ENCODE measurements around the gene KCNA3.

KCNA3 gene

DNA sequence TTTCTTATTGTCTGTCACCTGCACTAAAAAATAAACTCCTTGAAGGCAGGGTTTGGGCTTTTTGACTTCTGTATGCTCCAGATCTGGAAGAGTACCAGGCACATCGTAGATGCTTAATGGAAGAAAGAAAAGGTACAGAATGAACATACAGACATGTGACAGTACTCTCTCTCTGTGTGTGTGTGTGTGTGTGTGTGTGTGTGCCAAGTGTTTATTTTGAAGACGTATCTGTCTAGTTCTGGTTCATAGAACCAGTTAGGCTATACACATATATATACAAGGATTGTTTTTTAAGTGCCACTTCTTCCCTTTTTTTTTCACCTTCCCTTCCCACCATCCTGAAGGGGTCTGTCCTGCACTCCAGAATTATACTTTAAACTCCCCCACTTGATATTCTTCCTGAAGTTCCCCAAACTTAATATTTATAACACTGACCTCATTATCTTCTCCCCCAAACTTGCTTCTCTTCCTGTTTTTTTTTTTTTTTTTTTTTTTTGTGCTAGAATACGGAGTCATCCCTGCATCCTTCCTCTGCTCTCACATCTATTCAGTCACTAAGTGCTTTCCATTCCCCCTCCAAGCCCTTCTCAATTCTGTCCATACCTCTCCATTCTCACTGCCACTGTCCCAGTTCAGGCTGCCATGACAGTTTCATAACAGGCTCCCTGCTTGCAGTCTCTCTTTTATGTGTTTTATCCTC, 5.4 kb upstream of the KCNA3 start:
- TF ChIP-seq ZFX (IDR thresholded peaks at IDR 0.05; ENCODE audit: borderline replicate concordance), result no peak
- TF ChIP-seq, protein P1, sequence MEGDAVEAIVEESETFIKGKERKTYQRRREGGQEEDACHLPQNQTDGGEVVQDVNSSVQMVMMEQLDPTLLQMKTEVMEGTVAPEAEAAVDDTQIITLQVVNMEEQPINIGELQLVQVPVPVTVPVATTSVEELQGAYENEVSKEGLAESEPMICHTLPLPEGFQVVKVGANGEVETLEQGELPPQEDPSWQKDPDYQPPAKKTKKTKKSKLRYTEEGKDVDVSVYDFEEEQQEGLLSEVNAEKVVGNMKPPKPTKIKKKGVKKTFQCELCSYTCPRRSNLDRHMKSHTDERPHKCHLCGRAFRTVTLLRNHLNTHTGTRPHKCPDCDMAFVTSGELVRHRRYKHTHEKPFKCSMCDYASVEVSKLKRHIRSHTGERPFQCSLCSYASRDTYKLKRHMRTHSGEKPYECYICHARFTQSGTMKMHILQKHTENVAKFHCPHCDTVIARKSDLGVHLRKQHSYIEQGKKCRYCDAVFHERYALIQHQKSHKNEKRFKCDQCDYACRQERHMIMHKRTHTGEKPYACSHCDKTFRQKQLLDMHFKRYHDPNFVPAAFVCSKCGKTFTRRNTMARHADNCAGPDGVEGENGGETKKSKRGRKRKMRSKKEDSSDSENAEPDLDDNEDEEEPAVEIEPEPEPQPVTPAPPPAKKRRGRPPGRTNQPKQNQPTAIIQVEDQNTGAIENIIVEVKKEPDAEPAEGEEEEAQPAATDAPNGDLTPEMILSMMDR (IDR thresholded peaks at IDR 0.05), result no peak
- H3K27ac ChIP-seq, result no peak overlapping the region

DNA sequence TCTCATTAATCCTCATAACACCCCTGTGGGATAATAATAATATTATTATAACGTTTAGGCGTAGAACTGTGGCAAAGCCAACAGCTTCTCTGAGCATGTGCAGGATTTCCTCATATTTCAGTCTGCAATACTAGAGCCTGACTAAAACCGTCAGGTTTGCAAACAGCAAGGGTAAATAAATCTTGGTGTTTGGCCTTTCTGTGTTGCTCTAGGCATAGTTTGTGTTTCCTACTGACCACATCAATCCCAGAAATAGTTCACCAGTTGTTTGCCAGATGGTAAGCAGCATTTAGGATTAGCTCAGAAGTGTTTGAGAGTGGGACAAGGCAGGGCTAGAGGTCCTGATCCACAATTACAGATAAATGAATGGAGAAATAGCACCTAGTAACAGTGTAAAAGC, 2.8 kb upstream of the KCNA3 start:
- TF ChIP-seq, protein P1 (IDR thresholded peaks at IDR 0.05), result no peak
- no peak for TF ChIP-seq ZFX (IDR thresholded peaks at IDR 0.05; ENCODE audit: borderline replicate concordance)
- H3K27ac ChIP-seq, result no peak overlapping the region

DNA sequence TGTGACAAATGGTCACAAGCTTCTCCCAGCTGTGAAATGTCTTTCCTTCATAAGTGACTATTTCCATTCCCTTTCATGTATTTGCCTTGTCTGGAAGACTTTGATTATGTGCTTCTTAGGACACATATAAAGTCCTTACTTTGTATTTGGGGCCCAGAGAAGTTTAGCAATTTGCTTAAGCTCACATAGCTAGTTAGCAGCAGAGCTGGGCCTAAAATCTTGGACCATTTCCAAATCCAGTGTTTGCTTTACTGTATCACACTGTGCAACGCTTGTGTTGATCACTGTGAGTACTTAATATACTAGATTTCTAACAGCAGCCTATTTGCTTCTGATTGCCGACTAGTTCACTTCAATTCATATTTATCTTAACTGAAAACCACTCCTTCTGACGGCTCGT, 2.2 kb upstream of the KCNA3 start:
- no peak for TF ChIP-seq ZFX (IDR thresholded peaks at IDR 0.05; ENCODE audit: borderline replicate concordance)
- TF ChIP-seq, protein P1 (IDR thresholded peaks at IDR 0.05), result no peak
- H3K27ac ChIP-seq, result no peak overlapping the region

DNA sequence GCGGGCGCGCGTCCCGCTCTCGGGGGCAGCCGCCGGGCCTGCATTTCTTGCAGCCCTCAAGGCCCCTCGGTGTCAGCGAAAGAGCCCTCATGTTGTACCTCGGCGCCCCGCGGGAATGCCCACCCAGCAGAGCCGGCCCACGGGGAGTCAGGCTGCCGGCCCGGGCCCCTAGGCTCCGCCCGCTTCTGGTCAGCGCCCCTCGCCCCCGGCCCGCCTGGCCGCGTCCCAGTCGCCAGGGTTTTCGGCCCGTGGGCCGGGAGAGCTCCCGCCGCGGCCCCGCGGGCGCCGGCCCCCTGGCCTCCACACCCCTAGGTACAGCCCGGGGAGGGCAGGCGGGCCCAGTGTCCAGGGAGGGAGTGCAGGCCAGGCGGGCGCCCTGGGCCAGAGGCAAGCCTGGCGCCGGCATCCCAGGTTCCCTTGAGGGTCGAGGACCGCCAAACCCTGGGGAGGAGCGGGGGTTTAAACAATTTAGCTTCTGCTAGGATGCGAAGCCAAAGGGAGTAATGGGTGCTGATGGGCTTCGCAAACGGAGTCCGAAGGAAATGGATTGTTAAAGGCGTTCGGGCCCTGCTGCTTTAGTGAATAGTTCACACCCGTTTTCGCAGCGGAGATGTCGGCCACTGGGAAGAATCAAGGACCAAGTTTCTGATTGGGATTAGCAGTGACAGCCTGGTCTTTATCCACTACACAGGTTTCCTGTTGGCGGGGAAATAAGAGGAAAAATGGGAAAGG, 486 bp upstream of the KCNA3 start:
- H3K27ac ChIP-seq, result no peak overlapping the region
- TF ChIP-seq ZFX (IDR thresholded peaks at IDR 0.05; ENCODE audit: borderline replicate concordance), result no peak
- TF ChIP-seq, protein P1 (IDR thresholded peaks at IDR 0.05), result no peak

DNA sequence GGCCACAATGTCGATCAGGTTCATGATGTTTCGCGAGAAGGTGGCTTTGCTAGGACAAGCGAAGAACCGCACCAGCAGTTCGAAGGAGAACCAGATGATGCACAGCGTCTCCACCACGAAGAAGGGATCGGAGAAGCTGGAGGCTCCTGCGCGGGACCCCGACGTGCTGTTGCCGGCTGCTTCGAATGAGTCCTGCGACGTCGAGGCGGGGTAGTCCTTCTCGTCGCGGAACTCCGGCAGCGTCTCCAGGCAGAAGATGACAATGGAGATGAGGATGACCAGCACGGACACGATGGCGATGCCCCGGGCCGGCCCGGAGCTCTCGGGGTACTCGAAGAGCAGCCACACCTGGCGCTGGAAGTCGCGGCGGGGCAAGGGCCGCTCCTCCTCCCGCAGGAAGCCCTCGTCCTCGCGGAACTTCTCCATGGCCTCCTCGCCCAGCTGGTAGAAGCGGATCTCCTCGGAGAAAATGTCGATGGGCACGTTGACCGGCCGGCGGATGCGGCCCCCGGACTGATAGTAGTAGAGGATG, 869 bp downstream of the KCNA3 start:
- no peak overlapping the region for H3K27ac ChIP-seq
- TF ChIP-seq, protein P1 (IDR thresholded peaks at IDR 0.05), result no peak
- no peak for TF ChIP-seq ZFX (IDR thresholded peaks at IDR 0.05; ENCODE audit: borderline replicate concordance)

DNA sequence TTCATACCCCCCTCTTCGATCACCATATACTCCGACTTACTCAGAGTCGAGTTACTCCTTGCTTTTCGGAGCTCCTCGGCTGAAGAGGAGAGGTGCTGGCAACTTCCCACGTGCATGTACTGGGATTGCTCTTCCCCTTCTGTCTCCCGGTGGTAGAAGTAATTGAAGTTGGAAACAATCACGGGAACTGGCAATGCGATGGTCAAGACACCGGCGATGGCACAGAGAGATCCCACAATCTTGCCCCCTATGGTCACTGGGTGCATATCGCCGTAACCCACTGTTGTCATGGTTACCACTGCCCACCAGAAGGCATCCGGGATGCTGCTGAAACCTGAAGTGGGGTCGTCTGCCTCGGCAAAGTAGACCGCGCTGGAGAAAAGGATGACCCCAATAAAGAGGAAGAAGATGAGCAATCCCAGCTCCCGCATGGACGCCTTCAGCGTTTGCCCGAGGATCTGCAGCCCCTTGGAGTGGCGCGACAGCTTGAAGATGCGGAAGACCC, 1.5 kb downstream of the KCNA3 start:
- TF ChIP-seq, protein P1 (IDR thresholded peaks at IDR 0.05), result no peak
- no peak for TF ChIP-seq ZFX (IDR thresholded peaks at IDR 0.05; ENCODE audit: borderline replicate concordance)
- no peak overlapping the region for H3K27ac ChIP-seq

DNA sequence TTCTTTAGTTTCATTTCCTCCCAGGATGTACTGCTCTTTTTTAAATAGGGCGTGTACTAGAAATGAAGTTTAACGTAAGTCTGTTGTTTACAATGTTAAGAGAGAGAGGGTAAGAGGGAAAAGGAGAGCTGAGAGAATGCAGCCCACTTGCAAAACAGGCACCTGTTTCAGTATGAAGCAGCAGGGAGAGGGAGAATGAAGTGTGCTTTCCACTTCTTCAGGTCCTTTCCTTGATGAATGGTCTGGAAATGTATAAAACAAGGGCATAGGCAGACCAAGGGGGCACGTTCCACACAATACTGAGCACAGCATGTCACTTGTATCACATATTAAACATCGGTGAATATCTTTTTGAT, 2.0 kb downstream of the KCNA3 start:
- TF ChIP-seq, protein P1 (IDR thresholded peaks at IDR 0.05), result no peak
- TF ChIP-seq ZFX (IDR thresholded peaks at IDR 0.05; ENCODE audit: borderline replicate concordance), result no peak
- H3K27ac ChIP-seq, result no peak overlapping the region

Measured in 22Rv1 (cell line).